RWPE2 (cell line): ENCODE results near the gene JADE2.

Experiments
- ATAC-seq: fragments of 200-7000 bp; cut with Tn5 transposase; 3 replicates; pipeline ENCODE4 v1.9.1; 2021; ENCODE audit warnings: low read depth
- DNase-seq: peaks from one replicate; pipeline ENCODE4 v3.0.0-alpha.2; 2020; ENCODE audit warnings: low spot score
- H3K27ac ChIP-seq: fragments of 450-650 bp; 2 replicates; pipeline ENCODE4 v1.5.1; 2017; ENCODE audit warnings: mild to moderate bottlenecking; ENCODE audit not compliant: poor library complexity, severe bottlenecking
- H3K27me3 ChIP-seq: fragments of 250-450 bp; sonication (Bioruptor Pico); 2 replicates; pipeline ENCODE4 v1.5.1; 2021; ENCODE audit warnings: mild to moderate bottlenecking, moderate library complexity; ENCODE audit not compliant: insufficient read depth, poor library complexity, severe bottlenecking
- H3K36me3 ChIP-seq: fragments of 250-450 bp; sonication (Bioruptor Pico); 2 replicates; pipeline ENCODE4 v1.5.1; 2020; ENCODE audit warnings: low read depth, mild to moderate bottlenecking, moderate library complexity
- H3K4me1 ChIP-seq: fragments of 250-450 bp; sonication (Bioruptor Pico); 2 replicates; pipeline ENCODE4 v1.5.1; 2021; ENCODE audit warnings: mild to moderate bottlenecking, moderate library complexity; ENCODE audit not compliant: insufficient read depth, poor library complexity, severe bottlenecking
- H3K4me3 ChIP-seq: fragments of 250-450 bp; sonication (Bioruptor Pico); 2 replicates; pipeline ENCODE4 v1.5.1; 2021; ENCODE audit warnings: mild to moderate bottlenecking, moderate library complexity; ENCODE audit not compliant: severe bottlenecking
- H3K9me3 ChIP-seq: fragments of 250-450 bp; sonication (Bioruptor Pico); 2 replicates; pipeline ENCODE4 v1.5.1; 2021; ENCODE audit warnings: mild to moderate bottlenecking, moderate library complexity; ENCODE audit not compliant: severe bottlenecking
- CTCF ChIP-seq: fragments of 450-650 bp; IDR thresholded peaks from one replicate; pipeline ENCODE4 v1.5.1; 2017; ENCODE audit warnings: mild to moderate bottlenecking, moderate library complexity; ENCODE audit not compliant: poor library complexity, severe bottlenecking

Gene JADE2

GRCh38 chr5:134490255-134490924 lies 35.1 kb upstream of the JADE2 start:
- DNase-seq = peak; percentile 33
- H3K9me3 ChIP-seq = no peaks in the 10 kb centered on the region
- no peak overlapping the region for H3K27ac ChIP-seq
- no peaks in the 10 kb centered on the region for H3K36me3 ChIP-seq
- no peak overlapping the region for H3K4me3 ChIP-seq
- ATAC-seq = no peak
- no peaks in the 10 kb centered on the region for H3K4me1 ChIP-seq
- TF ChIP-seq CTCF = no peak
- H3K27me3 ChIP-seq = no peaks in the 10 kb centered on the region

GRCh38 chr5:134490925-134491271 lies 34.6 kb upstream of the JADE2 start:
- Histone ChIP-seq H3K27me3 (no peaks in the 10 kb centered on the region), H3K9me3 (no peaks in the 10 kb centered on the region), H3K36me3 (no peaks in the 10 kb centered on the region), H3K4me1 (no peaks in the 10 kb centered on the region), H3K27ac (no peak overlapping the region), H3K4me3 (no peak overlapping the region)
- ATAC-seq (no peak), DNase-seq (peak; percentile 57)
- TF ChIP-seq CTCF = no peak

- Histone ChIP-seq H3K27me3 (no peaks in the 10 kb centered on the region), H3K4me3 (no peak overlapping the region), H3K4me1 (no peaks in the 10 kb centered on the region), H3K9me3 (no peaks in the 10 kb centered on the region), H3K36me3 (no peaks in the 10 kb centered on the region), H3K27ac (no peak overlapping the region)
- no peak for ATAC-seq
- no peak for TF ChIP-seq CTCF
- peak; percentile 42 for DNase-seq
Measured at GRCh38 chr5:134491841-134492442, 33.5 kb upstream of the JADE2 start.

- Histone ChIP-seq H3K36me3 (no peaks in the 10 kb centered on the region), H3K4me3 (no peak overlapping the region), H3K27me3 (no peaks in the 10 kb centered on the region), H3K27ac (no peak overlapping the region), H3K9me3 (no peaks in the 10 kb centered on the region), H3K4me1 (no peaks in the 10 kb centered on the region)
- no peak for TF ChIP-seq CTCF
- DNase-seq (no peak), ATAC-seq (no peak)
Measured at GRCh38 chr5:134492568-134492967, 32.9 kb upstream of the JADE2 start.

GRCh38 chr5:134493461-134494055 lies 31.9 kb upstream of the JADE2 start:
- Histone ChIP-seq H3K4me3 (no peak overlapping the region), H3K4me1 (no peaks in the 10 kb centered on the region), H3K27me3 (no peaks in the 10 kb centered on the region), H3K9me3 (no peaks in the 10 kb centered on the region), H3K27ac (no peak overlapping the region), H3K36me3 (no peaks in the 10 kb centered on the region)
- DNase-seq = peak; percentile 44
- no peak for TF ChIP-seq CTCF
- no peak for ATAC-seq
